ENCODE results near the gene IGFBP7.

GRCh38 chr4:57124145-57124544 lies 14.0 kb upstream of the IGFBP7 start:
- no peak for TF ChIP-seq CTCF (conservative IDR thresholded peaks at IDR 0.05; ENCODE audit: low read length)
- no peak for TF ChIP-seq EZH2phosphoT487 (IDR thresholded peaks at IDR 0.05; ENCODE audit: borderline replicate concordance, low read depth, low read length)
